Testis (tissue), 2 donors: ENCODE data around the gene VPS35L.

Source experiments
- CTCF ChIP-seq, 3 experiments: fragments of 450-650 bp in 2 of 3; fragments of 200-600 bp in 1 of 3; sonication (generic) in 1 of 3; IDR thresholded peaks; one replicate each; pipeline ENCODE4 v1.5.1; 2016 to 2019; ENCODE audit warnings: antibody characterized with exemption in 3 of 3, mild to moderate bottlenecking in 2 of 3, moderate library complexity in 1 of 3
- POLR2A ChIP-seq: fragments of 450-650 bp; IDR thresholded peaks from one replicate; pipeline ENCODE4 v1.6.1; 2017; ENCODE audit warnings: antibody characterized with exemption, mild to moderate bottlenecking, moderate library complexity

DNA sequence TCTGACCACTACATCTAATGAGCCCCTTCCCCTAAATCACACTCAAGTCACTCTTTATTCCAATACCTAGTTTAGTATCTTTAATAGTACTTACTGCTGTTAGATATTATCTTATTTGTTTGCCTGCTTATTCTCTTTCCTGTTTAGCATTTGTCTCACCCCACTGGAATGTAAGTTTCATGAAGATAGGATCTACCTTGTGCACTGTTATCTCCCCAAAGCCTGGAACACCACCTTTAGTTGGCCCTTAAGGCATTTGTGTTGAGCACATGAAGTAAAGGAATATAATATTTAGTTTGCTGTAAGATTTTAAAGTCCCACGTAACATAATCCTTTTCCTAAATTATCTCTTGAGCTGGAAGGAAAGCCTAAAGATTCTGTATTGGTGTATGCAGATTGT lies 50.2 kb downstream of the VPS35L start:
- no peak for TF ChIP-seq CTCF (IDR thresholded peaks at IDR 0.05)
- no peak for TF ChIP-seq POLR2A
